22Rv1 (cell line): ENCODE data around the gene PNPLA3.

ENCODE experiments used
- CTCF ChIP-seq: fragments of 450-650 bp; IDR thresholded peaks from 2 replicates; pipeline ENCODE4 v1.5.1; 2017; ENCODE audit warnings: mild to moderate bottlenecking
- ZFX ChIP-seq: fragments of 450-650 bp; IDR thresholded peaks from 2 replicates; pipeline ENCODE4 v1.6.1; 2017; ENCODE audit warnings: antibody characterized with exemption, borderline replicate concordance

GRCh38 chr22:43885319-43885671, 38.3 kb upstream of the PNPLA3 start:
- TF ChIP-seq CTCF, result peak; percentile 6
- TF ChIP-seq ZFX, result no peak
